GM20000 (cell line): Measurements from ENCODE around the gene CBLB.
"Not testable (repeated sequence)": the region's sequence is repeated elsewhere in the genome, so short reads cannot be mapped to it uniquely, and the experiment has no call there.

Experiments
- DNase-seq: peaks from one replicate; pipeline ENCODE4 v3.0.0; 2012; ENCODE audit warnings: low spot score
- CTCF ChIP-seq: IDR thresholded peaks from 2 replicates; pipeline ENCODE4 v1.5.1; 2012; ENCODE audit warnings: mild to moderate bottlenecking, control low read depth; ENCODE audit errors: extremely low read depth, missing control alignments

The CBLB gene

GRCh38 chr3:105745046-105745445 is 123.8 kb downstream of the CBLB start:
- no peak for TF ChIP-seq CTCF
- DNase-seq = no peak

GRCh38 chr3:105744202-105744601 is 124.6 kb downstream of the CBLB start:
- no peak for TF ChIP-seq CTCF
- DNase-seq = no peak

- no peak for TF ChIP-seq CTCF
- DNase-seq = no peak
Observed at GRCh38 chr3:105733356-105733755, 135.5 kb downstream of the CBLB start.

- TF ChIP-seq CTCF = no peak
- no peak for DNase-seq
Observed at GRCh38 chr3:105731686-105732085, 137.1 kb downstream of the CBLB start.

- DNase-seq = no peak
- TF ChIP-seq CTCF = no peak
Observed at GRCh38 chr3:105730801-105731354, 137.9 kb downstream of the CBLB start.

- no peak for TF ChIP-seq CTCF
Observed at GRCh38 chr3:105729667-105730066, 139.1 kb downstream of the CBLB start.

GRCh38 chr3:105728771-105729312 is 140.0 kb downstream of the CBLB start:
- no peak for DNase-seq
- no peak for TF ChIP-seq CTCF

More at GRCh38 chr3:105729667-105730066, 139.1 kb downstream of the CBLB start:
- DNase-seq = no peak

- DNase-seq = not testable (repeated sequence)
Observed at GRCh38 chr3:105727036-105727435, 141.8 kb downstream of the CBLB start.
